Trophoblast cell (in vitro differentiated cells and primary cell): Measurements from ENCODE around the gene CD40.
A peak's percentile ranks its signal among the peaks of the same experiment; 100 is the strongest.

Experiments
- DNase-seq, 2 donors: peaks; one replicate each; pipeline ENCODE4 v3.0.0-alpha.2; 2016
- H2AFZ ChIP-seq: 2 replicates; pipeline ENCODE4 v1.6.1; 2013; ENCODE audit warnings: low read length, moderate library complexity, mild to moderate bottlenecking; ENCODE audit not compliant: insufficient read depth, poor library complexity
- H2AK5ac ChIP-seq: 2 replicates; pipeline ENCODE4 v1.6.1; 2013; ENCODE audit warnings: mild to moderate bottlenecking, low read length
- H2BK120ac ChIP-seq: 2 replicates; pipeline ENCODE4 v1.6.1; 2013; ENCODE audit warnings: low read length, mild to moderate bottlenecking, moderate library complexity; ENCODE audit not compliant: insufficient read depth, poor library complexity
- H2BK12ac ChIP-seq: 2 replicates; pipeline ENCODE4 v1.6.1; 2013; ENCODE audit warnings: mild to moderate bottlenecking, low read length, moderate library complexity
- H2BK5ac ChIP-seq: 2 replicates; pipeline ENCODE4 v1.6.1; 2013; ENCODE audit warnings: low read length, low read depth, moderate library complexity, mild to moderate bottlenecking; ENCODE audit not compliant: poor library complexity
- H3K14ac ChIP-seq: 2 replicates; pipeline ENCODE4 v1.6.1; 2013; ENCODE audit warnings: mild to moderate bottlenecking, low read length
- H3K18ac ChIP-seq: 2 replicates; pipeline ENCODE4 v1.6.1; 2013; ENCODE audit warnings: mild to moderate bottlenecking, low read length
- H3K23ac ChIP-seq: 2 replicates; pipeline ENCODE4 v1.6.1; 2013; ENCODE audit warnings: low read length
- H3K27ac ChIP-seq: 2 replicates; pipeline ENCODE4 v1.5.1; 2013; ENCODE audit warnings: low read depth, mild to moderate bottlenecking, inconsistent platforms, low read length, moderate library complexity
- H3K27me3 ChIP-seq: 2 replicates; pipeline ENCODE4 v1.6.1; 2013; ENCODE audit warnings: inconsistent platforms, mild to moderate bottlenecking, low read length, moderate library complexity; ENCODE audit not compliant: insufficient read depth
- H3K36me3 ChIP-seq, 2 experiments: 1 replicate in 1 of 2; 2 replicates in 1 of 2; pipeline ENCODE4 v1.6.1; 2013; ENCODE audit warnings: low read length in 2 of 2, mild to moderate bottlenecking in 2 of 2, moderate library complexity in 1 of 2; ENCODE audit not compliant: insufficient read depth in 2 of 2, control insufficient read depth in 1 of 2
- H3K4ac ChIP-seq: 2 replicates; pipeline ENCODE4 v1.6.1; 2013; ENCODE audit warnings: low read depth, mild to moderate bottlenecking, low read length, moderate library complexity
- H3K4me1 ChIP-seq, 2 experiments: 1 replicate in 1 of 2; 2 replicates in 1 of 2; pipeline ENCODE4 v1.6.1; 2013; ENCODE audit warnings: low read length in 2 of 2, mild to moderate bottlenecking in 2 of 2, moderate library complexity in 1 of 2; ENCODE audit not compliant: insufficient read depth in 2 of 2, control insufficient read depth in 1 of 2
- H3K4me2 ChIP-seq: 2 replicates; pipeline ENCODE4 v1.6.1; 2013; ENCODE audit warnings: inconsistent platforms, mild to moderate bottlenecking, low read length, moderate library complexity
- H3K4me3 ChIP-seq: 2 replicates; pipeline ENCODE4 v1.5.1; 2013; ENCODE audit warnings: mild to moderate bottlenecking, low read depth, low read length, inconsistent platforms
- H3K79me1 ChIP-seq: one replicate; pipeline ENCODE4 v1.6.1; 2013; ENCODE audit warnings: low read length
- H3K79me2 ChIP-seq: 2 replicates; pipeline ENCODE4 v1.6.1; 2013; ENCODE audit warnings: low read length, mild to moderate bottlenecking; ENCODE audit not compliant: control insufficient read depth, insufficient read depth, poor library complexity
- H3K9ac ChIP-seq: 2 replicates; pipeline ENCODE4 v1.6.1; 2013; ENCODE audit warnings: mild to moderate bottlenecking, low read length
- H3K9me3 ChIP-seq: 2 replicates; pipeline ENCODE4 v1.6.1; 2013; ENCODE audit warnings: low read depth, mild to moderate bottlenecking, control low read depth, inconsistent platforms, low read length; ENCODE audit not compliant: insufficient read depth
- H4K12ac ChIP-seq: 2 replicates; pipeline ENCODE4 v1.6.1; 2013; ENCODE audit warnings: low read depth, mild to moderate bottlenecking, low read length, moderate library complexity
- H4K8ac ChIP-seq: 2 replicates; pipeline ENCODE4 v1.6.1; 2013; ENCODE audit warnings: low read depth, mild to moderate bottlenecking, low read length, moderate library complexity
- H4K91ac ChIP-seq: one replicate; pipeline ENCODE4 v1.6.1; 2013; ENCODE audit warnings: low read depth, mild to moderate bottlenecking, low read length, moderate library complexity
- WGBS: extraction: QIAGEN DNeasy Blood & Tissue Kit; methylation state at CpG from one replicate; pipeline ENCODE4 v1.1.7; 2013; ENCODE audit warnings: missing lambda C conversion rate; ENCODE audit not compliant: insufficient read length, insufficient coverage; ENCODE audit errors: extremely low coverage; 5-methylcytosine and 5-hydroxymethylcytosine counted together

The CD40 gene

DNA sequence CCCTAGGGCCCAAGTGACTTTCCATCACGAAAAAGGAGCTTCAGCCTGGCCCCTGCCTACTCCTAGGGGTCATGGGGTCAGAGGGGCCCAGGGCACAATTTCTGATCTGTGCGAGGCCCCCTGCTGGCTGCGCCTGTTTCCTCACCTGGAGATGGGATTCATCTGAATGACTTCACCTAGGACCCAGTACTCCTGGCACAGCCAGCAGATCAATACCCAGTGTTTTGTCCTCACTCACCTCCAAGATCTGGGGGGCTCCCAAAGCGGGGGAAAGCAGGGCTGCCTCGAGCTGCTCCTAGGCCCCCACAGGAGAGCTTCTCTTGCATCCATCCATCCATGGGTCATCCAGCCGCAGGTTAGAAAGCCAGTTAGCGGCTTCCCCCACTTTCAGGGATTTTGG is 33.8 kb downstream of the CD40 start:
- Histone ChIP-seq H3K18ac (no peak overlapping the region), H2BK12ac (no peak overlapping the region), H3K14ac (no peak overlapping the region), H3K27me3 (no peaks in the 10 kb centered on the region), H3K4me2 (no peak overlapping the region), H3K27ac (no peak overlapping the region), H2BK5ac (no peak overlapping the region), H3K9me3 (no peaks in the 10 kb centered on the region), H3K4me3 (no peak overlapping the region), H3K79me1 (no peaks in the 10 kb centered on the region), H3K23ac (no peak overlapping the region), H4K91ac (no peak overlapping the region), H3K4me1 (no peaks in the 10 kb centered on the region), H3K36me3 (no peaks in the 10 kb centered on the region), H4K12ac (no peak overlapping the region), H2AFZ (no peak overlapping the region), H4K8ac (no peak overlapping the region), H2BK120ac (no peak overlapping the region), H2AK5ac (no peak overlapping the region), H3K9ac (no peak overlapping the region), H3K4ac (no peak overlapping the region), H3K79me2 (no peaks in the 10 kb centered on the region)
- DNase-seq, result peak in 1 of 2 donors; percentile 43
- no CpG with 5 or more reads among the region's 7 CpGs for WGBS

DNA sequence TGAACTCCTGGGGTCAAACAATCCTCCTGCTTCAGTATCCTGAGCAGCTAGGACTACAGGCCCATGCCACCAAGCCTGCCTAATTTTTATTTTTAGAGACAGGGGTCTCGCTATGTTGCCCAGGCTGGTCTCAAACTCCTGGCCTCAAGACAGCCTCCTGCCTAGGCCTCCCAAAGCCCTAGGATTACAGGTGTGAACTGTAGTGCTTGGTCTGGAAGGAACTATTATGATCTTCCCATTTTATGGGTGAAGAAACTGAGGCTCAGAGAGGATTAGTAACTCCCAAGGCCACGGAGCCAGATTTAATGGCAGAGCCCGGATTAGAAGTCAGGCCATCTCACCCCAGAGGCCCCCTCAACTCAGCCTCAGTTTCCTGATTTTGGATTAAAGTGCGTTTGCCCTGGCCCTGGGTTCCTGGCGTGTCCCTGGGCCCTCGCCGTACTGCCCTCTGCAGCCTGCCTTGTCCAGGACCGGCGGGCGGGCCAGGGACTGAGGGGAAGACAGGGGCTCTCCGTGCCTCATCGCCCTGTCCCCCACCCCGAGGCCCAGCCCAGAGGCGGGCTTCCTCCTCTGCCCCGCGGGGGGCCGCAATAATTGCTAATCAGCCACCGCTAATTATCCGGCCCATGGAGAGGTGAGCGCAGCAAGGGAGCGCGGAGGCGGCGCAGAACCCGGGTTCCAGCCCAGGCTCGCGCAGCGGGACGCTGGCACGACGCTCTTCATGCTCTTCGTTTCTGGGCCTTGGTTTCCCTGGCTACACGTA is 34.9 kb downstream of the CD40 start:
- Histone ChIP-seq H3K18ac (no peak overlapping the region), H3K23ac (no peak overlapping the region), H4K8ac (no peak overlapping the region), H3K4me1 (no peaks in the 10 kb centered on the region), H2BK5ac (no peak overlapping the region), H3K9ac (no peak overlapping the region), H2BK12ac (no peak overlapping the region), H3K27me3 (no peaks in the 10 kb centered on the region), H2AFZ (no peak overlapping the region), H3K79me2 (no peaks in the 10 kb centered on the region), H3K36me3 (no peaks in the 10 kb centered on the region), H3K4me2 (no peak overlapping the region), H3K4me3 (no peak overlapping the region), H3K27ac (no peak overlapping the region), H3K4ac (no peak overlapping the region), H4K91ac (no peak overlapping the region), H4K12ac (no peak overlapping the region), H2BK120ac (no peak overlapping the region), H3K14ac (no peak overlapping the region), H3K9me3 (no peaks in the 10 kb centered on the region), H3K79me1 (no peaks in the 10 kb centered on the region), H2AK5ac (no peak overlapping the region)
- whole genome bisulfite sequencing, result no CpG with 5 or more reads among the region's 33 CpGs
- no peak for DNase-seq

DNA sequence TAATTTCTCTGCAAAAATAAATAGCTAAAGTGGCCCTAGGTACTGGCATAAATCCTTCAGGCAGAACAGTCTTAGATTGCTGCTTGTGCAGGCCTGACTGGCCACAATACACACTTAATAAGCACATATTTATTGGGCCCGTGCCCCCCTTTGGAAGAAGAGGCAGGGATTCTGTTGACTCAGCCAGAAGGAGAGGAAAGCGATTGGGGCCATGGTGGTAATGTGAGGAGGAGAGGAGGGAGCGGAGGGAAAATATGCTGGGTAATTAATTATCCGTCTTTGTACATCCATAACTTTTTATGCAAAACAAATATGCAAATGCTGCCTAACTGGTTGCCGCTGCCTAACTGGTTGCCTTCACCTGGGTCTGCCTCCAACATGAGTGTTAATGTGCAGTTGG is 36.2 kb downstream of the CD40 start:
- no CpG with 5 or more reads among the region's 5 CpGs for WGBS
- Histone ChIP-seq H4K12ac (no peak overlapping the region), H2BK120ac (no peak overlapping the region)

DNA sequence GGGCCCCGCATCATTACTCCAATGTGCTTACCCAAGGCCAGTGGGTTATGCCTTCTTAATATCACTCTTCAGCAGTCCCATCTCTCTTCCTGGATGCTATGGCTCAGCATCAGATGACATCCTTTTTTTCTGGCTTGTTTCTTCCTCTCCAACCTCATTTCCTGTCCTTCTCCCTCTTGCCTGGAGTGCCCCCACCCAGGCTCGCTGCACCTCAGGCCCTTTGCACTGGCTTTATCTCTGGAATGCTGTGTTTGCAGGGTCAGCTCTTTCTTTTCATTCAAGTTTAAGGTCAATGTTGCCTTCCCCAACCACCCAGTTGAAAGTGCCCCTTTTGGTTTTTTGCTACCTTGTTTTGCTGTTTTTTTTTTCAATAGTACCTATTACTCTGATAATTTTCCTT is 36.7 kb downstream of the CD40 start:
- Histone ChIP-seq H3K14ac (no peak overlapping the region), H3K27ac (no peak overlapping the region), H2BK120ac (no peak overlapping the region), H3K4me2 (no peak overlapping the region), H3K9ac (no peak overlapping the region), H4K8ac (no peak overlapping the region), H3K79me2 (no peaks in the 10 kb centered on the region), H2AFZ (no peak overlapping the region), H3K4me3 (no peak overlapping the region), H2BK12ac (no peak overlapping the region), H3K23ac (no peak overlapping the region), H2BK5ac (no peak overlapping the region), H2AK5ac (no peak overlapping the region), H3K27me3 (no peaks in the 10 kb centered on the region), H4K91ac (no peak overlapping the region), H3K36me3 (no peaks in the 10 kb centered on the region), H3K4ac (no peak overlapping the region), H3K4me1 (no peaks in the 10 kb centered on the region), H3K18ac (no peak overlapping the region), H3K79me1 (no peaks in the 10 kb centered on the region), H3K9me3 (no peaks in the 10 kb centered on the region), H4K12ac (no peak overlapping the region)
- no peak for DNase-seq
- WGBS, result no CpG with 5 or more reads among the region's 2 CpGs

More for the DNA sequence above, 36.2 kb downstream of the CD40 start:
- Histone ChIP-seq H3K4me1 (no peaks in the 10 kb centered on the region), H3K4me3 (no peak overlapping the region), H2BK12ac (no peak overlapping the region), H3K79me2 (no peaks in the 10 kb centered on the region), H3K79me1 (no peaks in the 10 kb centered on the region), H4K8ac (no peak overlapping the region), H3K9ac (no peak overlapping the region), H3K27ac (no peak overlapping the region), H3K23ac (no peak overlapping the region), H3K4ac (no peak overlapping the region), H3K18ac (no peak overlapping the region), H4K91ac (no peak overlapping the region), H2AFZ (no peak overlapping the region), H3K27me3 (no peaks in the 10 kb centered on the region), H2AK5ac (no peak overlapping the region), H3K4me2 (no peak overlapping the region), H2BK5ac (no peak overlapping the region), H3K36me3 (no peaks in the 10 kb centered on the region), H3K14ac (no peak overlapping the region), H3K9me3 (no peaks in the 10 kb centered on the region)
- no peak for DNase-seq
